AG08395 (cell line): ENCODE results near the gene ADGRL1.

Experiments used
- DNase-seq: peaks from one replicate; pipeline ENCODE4 v3.0.0; 2012; ENCODE audit warnings: mixed read lengths, low spot score

The ADGRL1 gene

GRCh38 chr19:14112051-14112808, 93.7 kb downstream of the ADGRL1 start:
- no peak for DNase-seq

GRCh38 chr19:14111486-14111885, 94.5 kb downstream of the ADGRL1 start:
- DNase-seq: no peak

- DNase-seq: no peak
Measured at GRCh38 chr19:14110650-14111049, 95.3 kb downstream of the ADGRL1 start.

- DNase-seq: no peak
Measured at GRCh38 chr19:14107581-14108461, 98.1 kb downstream of the ADGRL1 start.

- no peak for DNase-seq
Measured at GRCh38 chr19:14106840-14107239, 99.1 kb downstream of the ADGRL1 start.

GRCh38 chr19:14105680-14106079, 100.3 kb downstream of the ADGRL1 start:
- DNase-seq: no peak

GRCh38 chr19:14103310-14103709, 102.7 kb downstream of the ADGRL1 start:
- no peak for DNase-seq

GRCh38 chr19:14102756-14103155, 103.2 kb downstream of the ADGRL1 start:
- no peak for DNase-seq

GRCh38 chr19:14102102-14102696, 103.8 kb downstream of the ADGRL1 start:
- no peak for DNase-seq

- no peak for DNase-seq
Measured at GRCh38 chr19:14101003-14101545, 104.9 kb downstream of the ADGRL1 start.
